Esophagus muscularis mucosa (tissue), 4 donors: ENCODE results near the gene GNRHR. TPM values are rescaled to one million over a fixed set of nuclear protein-coding genes. Genes with fewer than 3 reads are reported as not detected.
A peak's percentile ranks its signal among the peaks of the same experiment; 100 is the strongest.

Source experiments
- DNase-seq: peaks from one replicate; pipeline ENCODE4 v3.0.0-alpha.2; 2017; ENCODE audit errors: extremely low spot score
- H3K27ac ChIP-seq, 4 donors: fragments of 200-600 bp; sonication (generic); replicated peaks in 1 of 4; 1 replicate in 3 of 4; 2 replicates in 1 of 4; pipeline ENCODE4 v1.5.1; 2016 to 2019; ENCODE audit warnings: mild to moderate bottlenecking in 1 of 4
- H3K27me3 ChIP-seq, 4 donors: fragments of 200-600 bp; sonication (generic); one replicate each; pipeline versions ENCODE4 v1.5.1 to v1.6.0; 2016 to 2019
- H3K36me3 ChIP-seq, 4 donors: fragments of 200-600 bp; sonication (generic); one replicate each; pipeline ENCODE4 v1.5.1; 2016 to 2019
- H3K4me1 ChIP-seq, 4 donors: fragments of 200-600 bp; sonication (generic); one replicate each; pipeline ENCODE4 v1.5.1; 2016 to 2019
- H3K4me3 ChIP-seq, 4 donors: fragments of 200-600 bp; sonication (generic); 1 replicate in 2 of 4; 2 replicates in 2 of 4; pipeline ENCODE4 v1.5.1; 2016 to 2019; ENCODE audit warnings: mild to moderate bottlenecking in 4 of 4, moderate library complexity in 1 of 4
- H3K9me3 ChIP-seq, 4 donors: fragments of 200-600 bp; sonication (generic); 1 replicate in 3 of 4; 2 replicates in 1 of 4; pipeline ENCODE4 v1.5.1; 2016 to 2019
- EP300 ChIP-seq: sonication (generic); formaldehyde crosslinking; IDR thresholded peaks from one replicate; pipeline ENCODE4 v1.6.1; 2017; ENCODE audit warnings: antibody characterized with exemption
- POLR2A ChIP-seq: fragments of 450-650 bp; IDR thresholded peaks from one replicate; pipeline ENCODE4 v1.6.1; 2017; ENCODE audit warnings: antibody characterized with exemption, moderate library complexity, mild to moderate bottlenecking, low read depth
- POLR2AphosphoS5 ChIP-seq, 2 donors: sonication (generic); formaldehyde crosslinking; IDR thresholded peaks; one replicate each; pipeline ENCODE4 v1.6.1; 2017; ENCODE audit warnings: antibody characterized with exemption in 2 of 2
- WGBS: methylation state at CpG from one replicate; pipeline ENCODE4 v1.1.5; 2018; 5-methylcytosine and 5-hydroxymethylcytosine counted together
- intact Hi-C: fragments of 100-400 bp; cut with DNase I; formaldehyde crosslinking; loops from one replicate; pipeline ENCODE4 v1.15.1; 2023
- total RNA-seq, 4 donors: library from RNA; depleted of rRNA; stranded (reverse); fragments of >200 nt; gene quantifications; one replicate each; pipeline versions ENCODE4 v1.1.0 to v1.2.1, GENCODE V29; 2016
- TF ChIP-seq, protein P1 (sequence below), 3 experiments: fragments of 200-600 bp in 2 of 3; fragments of 450-650 bp in 1 of 3; sonication (generic) in 2 of 3; IDR thresholded peaks; one replicate each; pipeline ENCODE4 v1.5.1; 2017 to 2019; ENCODE audit warnings: antibody characterized with exemption in 3 of 3, mild to moderate bottlenecking in 2 of 3, moderate library complexity in 1 of 3

GNRHR gene
- total RNA-seq, 4 donors from 2014 or later: 0.11 TPM; not detected in 3

DNA sequence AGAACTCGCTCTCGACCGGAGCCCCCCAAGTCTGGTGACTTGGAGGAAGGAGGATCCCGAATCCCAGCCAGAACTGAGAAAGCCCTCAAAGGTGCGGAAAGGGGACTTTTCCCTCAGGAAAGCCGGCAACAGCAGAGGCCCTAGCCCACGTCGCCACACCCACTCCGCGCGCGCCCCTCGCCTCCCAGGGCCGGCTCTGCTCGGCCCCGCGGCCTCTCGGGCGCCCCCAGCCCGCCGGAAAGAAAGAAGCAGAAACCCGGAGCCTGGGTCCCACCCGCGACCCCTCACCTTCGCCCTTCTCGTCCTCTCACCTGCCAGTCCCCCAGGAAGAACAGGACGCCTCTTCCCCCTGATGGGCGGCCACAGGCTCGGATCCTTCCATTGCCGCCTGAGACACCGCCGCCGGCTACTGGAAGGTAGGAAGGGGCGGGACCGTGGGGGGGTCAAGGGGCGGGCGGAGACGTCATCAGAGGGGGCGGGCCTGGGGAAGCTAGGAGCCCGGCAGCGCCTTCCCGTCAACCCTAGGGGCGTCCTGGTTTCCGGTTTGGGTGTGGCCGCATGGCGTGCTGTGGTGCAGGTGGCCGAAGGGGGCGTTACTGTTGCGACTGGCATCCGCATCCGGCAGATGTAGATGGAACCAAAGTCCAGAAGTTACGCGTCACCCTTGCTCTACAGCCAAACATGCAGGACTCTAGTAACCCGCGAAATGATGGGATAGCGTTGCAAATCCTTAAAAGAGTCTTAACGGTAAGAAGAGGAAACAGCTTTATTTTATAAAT, 53.3 kb downstream of the GNRHR start, which contains the start of gene UBA6:
UBA6 (minus strand) TSS at position 418 of the 779 bp plus-strand sequence; CDS start at position 382, 36 bp downstream.
- TF ChIP-seq, protein P1, sequence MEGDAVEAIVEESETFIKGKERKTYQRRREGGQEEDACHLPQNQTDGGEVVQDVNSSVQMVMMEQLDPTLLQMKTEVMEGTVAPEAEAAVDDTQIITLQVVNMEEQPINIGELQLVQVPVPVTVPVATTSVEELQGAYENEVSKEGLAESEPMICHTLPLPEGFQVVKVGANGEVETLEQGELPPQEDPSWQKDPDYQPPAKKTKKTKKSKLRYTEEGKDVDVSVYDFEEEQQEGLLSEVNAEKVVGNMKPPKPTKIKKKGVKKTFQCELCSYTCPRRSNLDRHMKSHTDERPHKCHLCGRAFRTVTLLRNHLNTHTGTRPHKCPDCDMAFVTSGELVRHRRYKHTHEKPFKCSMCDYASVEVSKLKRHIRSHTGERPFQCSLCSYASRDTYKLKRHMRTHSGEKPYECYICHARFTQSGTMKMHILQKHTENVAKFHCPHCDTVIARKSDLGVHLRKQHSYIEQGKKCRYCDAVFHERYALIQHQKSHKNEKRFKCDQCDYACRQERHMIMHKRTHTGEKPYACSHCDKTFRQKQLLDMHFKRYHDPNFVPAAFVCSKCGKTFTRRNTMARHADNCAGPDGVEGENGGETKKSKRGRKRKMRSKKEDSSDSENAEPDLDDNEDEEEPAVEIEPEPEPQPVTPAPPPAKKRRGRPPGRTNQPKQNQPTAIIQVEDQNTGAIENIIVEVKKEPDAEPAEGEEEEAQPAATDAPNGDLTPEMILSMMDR (IDR thresholded peaks at IDR 0.05): peak; percentile 37 to 43 (median 40)
- TF ChIP-seq POLR2A (no peak), EP300 (no peak), POLR2AphosphoS5 (IDR thresholded peaks at IDR 0.05) (peak; percentile 73 to 85)
- 0% methylated on average over 16 of the region's 57 CpGs for WGBS
- intact Hi-C loops: loop anchor here (5.0 kb wide), 1 partner anchor 154 kb away; the partner anchor contains the start of gene CENPC

DNA sequence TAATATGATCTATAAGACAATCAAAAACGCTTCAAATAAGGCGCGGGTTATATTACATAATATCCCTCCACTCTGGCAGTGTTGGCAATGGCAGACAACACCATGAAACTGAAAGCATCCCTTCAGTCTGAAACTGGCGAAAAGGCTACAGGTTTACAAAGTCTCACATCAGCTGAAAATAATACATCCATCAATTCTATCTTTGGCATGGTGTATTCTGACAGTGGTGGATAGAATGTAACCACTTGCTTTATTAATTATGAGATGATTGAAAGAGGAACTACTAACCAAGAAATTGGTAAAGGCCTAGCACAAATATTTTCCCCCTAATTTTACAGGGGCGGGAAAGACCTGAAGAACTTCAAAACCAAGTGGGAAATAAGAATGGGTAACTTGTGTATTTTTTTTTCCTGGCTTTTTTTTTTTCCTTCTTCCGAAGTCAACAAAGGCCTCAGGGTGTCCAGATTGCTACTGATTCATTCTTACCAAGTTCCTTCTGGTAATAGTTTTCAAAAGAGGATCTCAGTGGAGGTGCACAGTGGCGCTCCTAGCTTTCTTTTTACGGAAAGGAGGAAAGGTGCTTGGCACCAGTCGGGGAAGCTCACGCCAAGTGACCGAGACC, 54.0 kb downstream of the GNRHR start:
- WGBS: 26% methylated on average over 11 of the region's 11 CpGs

More for the DNA sequence above, 53.3 kb downstream of the GNRHR start, which contains the start of gene UBA6:
- H3K9me3 ChIP-seq: no peaks in the 10 kb centered on the region
- peaks cover 0 to 3% (median 0%) of the 10 kb centered on the region in 4 donors for H3K36me3 ChIP-seq
- DNase-seq: peak; percentile 99
- peaks cover 13 to 31% (median 17%) of the 10 kb centered on the region in 4 donors for H3K4me1 ChIP-seq
- peak within 1 kb of the TSS; percentile 70 to 92 (median 80) for H3K4me3 ChIP-seq
- peak within 1 kb of the TSS; percentile 79 to 92 (median 89) for H3K27ac ChIP-seq
- no peaks in the 10 kb centered on the region for H3K27me3 ChIP-seq

DNA sequence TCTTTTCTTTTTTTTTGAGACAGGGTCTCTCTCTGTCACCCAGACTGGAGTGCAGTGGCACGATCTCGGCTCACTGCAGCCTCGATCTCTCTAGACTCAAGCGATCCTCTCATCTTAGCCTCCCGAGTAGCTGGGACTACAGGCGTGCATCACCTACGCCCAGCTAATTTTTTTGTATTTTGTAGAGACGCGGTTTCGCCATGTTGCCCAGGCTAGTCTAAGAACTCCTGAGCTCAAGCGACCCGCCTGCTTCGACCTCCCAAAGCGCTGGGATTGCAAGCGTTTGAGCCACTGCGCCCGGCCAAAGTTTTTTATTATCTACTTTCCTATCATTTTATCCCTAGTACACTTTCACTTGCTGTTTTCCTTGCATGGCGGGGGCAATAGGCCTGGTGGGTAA, 54.6 kb downstream of the GNRHR start:
- TF ChIP-seq, protein P1 (IDR thresholded peaks at IDR 0.05): no peak
- no peak for TF ChIP-seq EP300
- no peak for TF ChIP-seq POLR2AphosphoS5 (IDR thresholded peaks at IDR 0.05)
- no peak for TF ChIP-seq POLR2A
- Histone ChIP-seq H3K36me3 (peaks cover 0 to 3% (median 0%) of the 10 kb centered on the region in 4 donors), H3K9me3 (no peaks in the 10 kb centered on the region), H3K4me1 (peaks cover 13 to 31% (median 17%) of the 10 kb centered on the region in 4 donors), H3K4me3 (peak overlapping the region in 1 of 4 donors; percentile 92), H3K27ac (peak overlapping the region in 2 of 4 donors; percentile 91 to 92), H3K27me3 (no peaks in the 10 kb centered on the region)
- intact Hi-C loops: loop anchor here (5.0 kb wide), 1 partner anchor 152 kb away; the partner anchor contains the start of gene CENPC
- 93% methylated on average over 18 of the region's 18 CpGs for WGBS
- no peak for DNase-seq

More for the DNA sequence above, 54.0 kb downstream of the GNRHR start:
- Histone ChIP-seq H3K27ac (peak overlapping the region; percentile 79 to 92 (median 89)), H3K36me3 (peaks cover 0 to 3% (median 0%) of the 10 kb centered on the region in 4 donors), H3K9me3 (no peaks in the 10 kb centered on the region), H3K4me1 (peaks cover 13 to 31% (median 17%) of the 10 kb centered on the region in 4 donors), H3K4me3 (peak overlapping the region; percentile 70 to 92 (median 80)), H3K27me3 (no peaks in the 10 kb centered on the region)
- no peak for DNase-seq
- TF ChIP-seq, protein P1 (IDR thresholded peaks at IDR 0.05): no peak
- no peak for TF ChIP-seq EP300
- TF ChIP-seq POLR2AphosphoS5 (IDR thresholded peaks at IDR 0.05): no peak
- TF ChIP-seq POLR2A: no peak
- intact Hi-C loops: loop anchor here (5.0 kb wide), 1 partner anchor 153 kb away; the partner anchor contains the start of gene CENPC

DNA sequence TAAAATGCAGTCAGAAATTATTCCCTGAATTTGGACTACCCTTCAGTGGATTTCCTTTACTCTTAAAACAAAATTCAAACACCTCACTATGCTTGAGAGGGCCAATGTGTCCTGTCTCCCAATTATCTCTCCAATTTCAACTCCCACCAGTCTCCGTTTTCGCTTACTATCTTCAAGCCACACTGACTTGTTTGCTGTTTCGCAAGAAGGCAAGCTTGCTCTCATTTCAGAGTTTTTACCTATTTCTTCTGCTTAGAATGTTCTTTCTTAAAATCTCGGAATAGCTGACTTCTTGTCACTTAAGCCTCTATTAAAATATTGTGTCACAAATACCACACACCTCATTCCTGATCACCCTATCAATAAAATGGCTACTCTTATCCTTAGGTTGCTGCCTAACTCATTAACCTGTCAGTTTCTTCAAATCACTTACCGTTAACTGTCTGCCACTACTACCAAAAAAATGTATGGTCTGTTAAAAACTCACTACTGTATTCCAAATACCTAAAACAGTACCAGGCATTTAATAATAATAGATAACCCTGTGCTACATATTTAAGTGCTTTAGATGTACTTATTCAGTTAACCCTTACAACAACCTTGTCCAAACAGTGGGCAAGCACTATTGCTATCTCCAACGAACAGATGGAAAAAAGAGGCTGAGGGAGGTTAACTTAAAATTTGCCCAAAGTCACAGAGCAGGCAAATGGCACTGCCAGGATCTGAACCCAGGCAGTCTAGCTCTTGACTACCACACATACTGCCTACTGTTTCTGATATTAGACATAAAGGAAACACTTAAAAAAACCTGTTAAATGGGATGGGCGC, 56.1 kb downstream of the GNRHR start:
- no peak overlapping the region for H3K4me3 ChIP-seq
- intact Hi-C loops: no loop called here
- peaks cover 13 to 31% (median 17%) of the 10 kb centered on the region in 4 donors for H3K4me1 ChIP-seq
- DNase-seq: no peak
- 78% methylated on average over 7 of the region's 7 CpGs for WGBS
- TF ChIP-seq POLR2AphosphoS5 (IDR thresholded peaks at IDR 0.05) (no peak), EP300 (no peak), POLR2A (no peak)
- TF ChIP-seq, protein P1 (IDR thresholded peaks at IDR 0.05): no peak
- no peaks in the 10 kb centered on the region for H3K27me3 ChIP-seq
- H3K27ac ChIP-seq: no peak overlapping the region
- H3K9me3 ChIP-seq: no peaks in the 10 kb centered on the region
- peaks cover 0 to 10% (median 0%) of the 10 kb centered on the region in 4 donors for H3K36me3 ChIP-seq
